Activated naive CD4-positive, alpha-beta T cell treated with anti-CD3 and anti-CD28 coated beads for 36 hours (primary cell): ENCODE measurements around the gene RNF227. TPM values are rescaled to one million over a fixed set of nuclear protein-coding genes. Genes with fewer than 3 reads are reported as not detected.

Source experiments
- CTCF ChIA-PET: fragments of 350-600 bp; sonication (Branson Sonifier 250); formaldehyde crosslinking; loops from one replicate; lab custom pipeline; 2021; ENCODE audit warnings: antibody characterized with exemption; lab: Charles Lee
- DNase-seq: peaks from one replicate; pipeline ENCODE4 v3.0.0-alpha.2; 2020
- H3K27ac Mint-ChIP-seq: one replicate; pipeline ENCODE4 v1.8.0; 2021; ENCODE audit warnings: mild to moderate bottlenecking, mixed read lengths
- H3K27me3 Mint-ChIP-seq: one replicate; pipeline ENCODE4 v1.8.0; 2021; ENCODE audit warnings: low read depth, mixed read lengths
- H3K36me3 Mint-ChIP-seq: one replicate; pipeline ENCODE4 v1.8.0; 2021; ENCODE audit warnings: low read depth, mixed read lengths
- H3K4me1 Mint-ChIP-seq: one replicate; pipeline ENCODE4 v1.8.0; 2021; ENCODE audit warnings: low read depth, mixed read lengths
- H3K4me3 Mint-ChIP-seq: one replicate; pipeline ENCODE4 v1.8.0; 2021; ENCODE audit warnings: mild to moderate bottlenecking, moderate library complexity, mixed read lengths
- H3K9me3 Mint-ChIP-seq: one replicate; pipeline ENCODE4 v1.8.0; 2021; ENCODE audit warnings: mixed read lengths
- intact Hi-C: fragments of 100-400 bp; cut with micrococcal nuclease; formaldehyde crosslinking; loops from one replicate; pipeline ENCODE4 v1.15.1; 2023
- total RNA-seq, 2 experiments: library from RNA; stranded (reverse); gene quantifications; one replicate each; pipeline ENCODE4 v1.2.3, GENCODE V29; 2021

Gene RNF227
- total RNA-seq, 2 experiments from 2014 or later: 3.1 to 3.8 TPM

GRCh38 chr17:7886227-7887037, 29.7 kb downstream of the RNF227 start:
- no peaks in the 10 kb centered on the region for H3K9me3 Mint-ChIP-seq

GRCh38 chr17:7885367-7886226, 30.5 kb downstream of the RNF227 start:
- Mint-ChIP-seq H3K27me3 (no peaks in the 10 kb centered on the region), H3K27ac (peak overlapping the region; percentile 78), H3K36me3 (peaks cover 16% of the 10 kb centered on the region), H3K4me3 (peak overlapping the region; percentile 52), H3K9me3 (no peaks in the 10 kb centered on the region), H3K4me1 (peaks cover 5% of the 10 kb centered on the region)
- peak; percentile 55 for DNase-seq
- CTCF ChIA-PET: interaction anchor here (1.2 kb wide), 1 partner anchor 50 kb away, joined by 3 read pairs; no protein-coding TSS in a partner anchor
- intact Hi-C loops: loop anchor here (5.0 kb wide), 1 partner anchor 302 kb away; no protein-coding TSS in a partner anchor

More at GRCh38 chr17:7886227-7887037, 29.7 kb downstream of the RNF227 start:
- H3K4me3 Mint-ChIP-seq: no peak overlapping the region
- intact Hi-C loops: loop anchor here (1.0 to 5.0 kb wide), 12 partner anchors 24 to 579 kb away; partner anchors contain the start of genes CNTROB, EIF5A, NAA38 and WRAP53
- peaks cover 23% of the 10 kb centered on the region for H3K36me3 Mint-ChIP-seq
- H3K4me1 Mint-ChIP-seq: peaks cover 5% of the 10 kb centered on the region
- CTCF ChIA-PET: interaction anchor here (1.2 kb wide), 1 partner anchor 51 kb away, joined by 3 read pairs; no protein-coding TSS in a partner anchor
- H3K27ac Mint-ChIP-seq: no peak overlapping the region
- H3K27me3 Mint-ChIP-seq: no peaks in the 10 kb centered on the region
- peak; percentile 70 for DNase-seq

- peaks cover 9% of the 10 kb centered on the region for H3K36me3 Mint-ChIP-seq
- CTCF ChIA-PET: no interaction called here
- H3K9me3 Mint-ChIP-seq: no peaks in the 10 kb centered on the region
- peak overlapping the region; percentile 88 for H3K27ac Mint-ChIP-seq
- peak overlapping the region; percentile 75 for H3K4me3 Mint-ChIP-seq
- intact Hi-C loops: loop anchor here (5.0 kb wide), 1 partner anchor 303 kb away; no protein-coding TSS in a partner anchor
- H3K27me3 Mint-ChIP-seq: no peaks in the 10 kb centered on the region
- H3K4me1 Mint-ChIP-seq: no peaks in the 10 kb centered on the region
- peak; percentile 21 for DNase-seq
Measured at GRCh38 chr17:7884581-7885366, 31.3 kb downstream of the RNF227 start.

- no peaks in the 10 kb centered on the region for H3K4me1 Mint-ChIP-seq
- no peaks in the 10 kb centered on the region for H3K9me3 Mint-ChIP-seq
- no peak overlapping the region for H3K27ac Mint-ChIP-seq
- CTCF ChIA-PET: interaction anchor here (1.9 kb wide), 1 partner anchor 24 kb away, joined by 4 read pairs; no protein-coding TSS in a partner anchor
- no peaks in the 10 kb centered on the region for H3K27me3 Mint-ChIP-seq
- DNase-seq: peak; percentile 73
- peaks cover 8% of the 10 kb centered on the region for H3K36me3 Mint-ChIP-seq
- intact Hi-C loops: no loop called here
- H3K4me3 Mint-ChIP-seq: peak overlapping the region; percentile 72
Measured at GRCh38 chr17:7883781-7884386, 32.2 kb downstream of the RNF227 start.

GRCh38 chr17:7882629-7883028, 33.5 kb downstream of the RNF227 start:
- CTCF ChIA-PET: interaction anchor here (0.5 to 1.9 kb wide), 3 partner anchors 13 to 23 kb away, joined by 3 to 4 read pairs (median 4); no protein-coding TSS in a partner anchor
- no peaks in the 10 kb centered on the region for H3K27me3 Mint-ChIP-seq
- no peak overlapping the region for H3K27ac Mint-ChIP-seq
- H3K36me3 Mint-ChIP-seq: peaks cover 8% of the 10 kb centered on the region
- H3K4me3 Mint-ChIP-seq: no peak overlapping the region
- no peaks in the 10 kb centered on the region for H3K4me1 Mint-ChIP-seq
- no peaks in the 10 kb centered on the region for H3K9me3 Mint-ChIP-seq
- no peak for DNase-seq
- intact Hi-C loops: no loop called here

- Mint-ChIP-seq H3K27ac (no peak overlapping the region), H3K27me3 (no peaks in the 10 kb centered on the region), H3K36me3 (peaks cover 8% of the 10 kb centered on the region), H3K4me3 (no peak overlapping the region), H3K9me3 (no peaks in the 10 kb centered on the region), H3K4me1 (no peaks in the 10 kb centered on the region)
- intact Hi-C loops: no loop called here
- CTCF ChIA-PET: no interaction called here
- DNase-seq: peak; percentile 24
Measured at GRCh38 chr17:7882068-7882467, 34.0 kb downstream of the RNF227 start.

- Mint-ChIP-seq H3K4me1 (no peaks in the 10 kb centered on the region), H3K27me3 (no peaks in the 10 kb centered on the region), H3K27ac (no peak overlapping the region), H3K4me3 (no peak overlapping the region), H3K36me3 (peaks cover 7% of the 10 kb centered on the region), H3K9me3 (no peaks in the 10 kb centered on the region)
- CTCF ChIA-PET: no interaction called here
- DNase-seq: no peak
- intact Hi-C loops: no loop called here
Measured at GRCh38 chr17:7881276-7882054, 34.6 kb downstream of the RNF227 start.

- Mint-ChIP-seq H3K27ac (no peak overlapping the region), H3K9me3 (no peaks in the 10 kb centered on the region), H3K27me3 (no peaks in the 10 kb centered on the region), H3K36me3 (no peaks in the 10 kb centered on the region), H3K4me1 (no peaks in the 10 kb centered on the region), H3K4me3 (no peak overlapping the region)
- DNase-seq: no peak
- intact Hi-C loops: no loop called here
- CTCF ChIA-PET: no interaction called here
Measured at GRCh38 chr17:7880076-7880868, 35.8 kb downstream of the RNF227 start.

GRCh38 chr17:7878234-7878633, 37.9 kb downstream of the RNF227 start:
- Mint-ChIP-seq H3K27me3 (no peaks in the 10 kb centered on the region), H3K4me1 (no peaks in the 10 kb centered on the region), H3K4me3 (no peak overlapping the region), H3K36me3 (peaks cover 5% of the 10 kb centered on the region), H3K27ac (no peak overlapping the region), H3K9me3 (no peaks in the 10 kb centered on the region)
- CTCF ChIA-PET: interaction anchor here (2.3 kb wide), 1 partner anchor 16 kb away, joined by 6 read pairs; no protein-coding TSS in a partner anchor
- intact Hi-C loops: no loop called here
- no peak for DNase-seq

- Mint-ChIP-seq H3K36me3 (peaks cover 11% of the 10 kb centered on the region), H3K27ac (no peak overlapping the region), H3K27me3 (no peaks in the 10 kb centered on the region), H3K9me3 (no peaks in the 10 kb centered on the region), H3K4me3 (no peak overlapping the region), H3K4me1 (no peaks in the 10 kb centered on the region)
- intact Hi-C loops: no loop called here
- DNase-seq: no peak
- CTCF ChIA-PET: no interaction called here
Measured at GRCh38 chr17:7875804-7876370, 40.2 kb downstream of the RNF227 start.
